ENCODE results near the gene GBP1. TPM values are rescaled to one million over a fixed set of nuclear protein-coding genes. Genes with fewer than 3 reads are reported as not detected.
"Not testable (repeated sequence)": the region's sequence is repeated elsewhere in the genome, so short reads cannot be mapped to it uniquely, and the experiment has no call there.

GBP1 gene
- total RNA-seq, 1 donor from 2014 or later = 10.4 TPM

DNA sequence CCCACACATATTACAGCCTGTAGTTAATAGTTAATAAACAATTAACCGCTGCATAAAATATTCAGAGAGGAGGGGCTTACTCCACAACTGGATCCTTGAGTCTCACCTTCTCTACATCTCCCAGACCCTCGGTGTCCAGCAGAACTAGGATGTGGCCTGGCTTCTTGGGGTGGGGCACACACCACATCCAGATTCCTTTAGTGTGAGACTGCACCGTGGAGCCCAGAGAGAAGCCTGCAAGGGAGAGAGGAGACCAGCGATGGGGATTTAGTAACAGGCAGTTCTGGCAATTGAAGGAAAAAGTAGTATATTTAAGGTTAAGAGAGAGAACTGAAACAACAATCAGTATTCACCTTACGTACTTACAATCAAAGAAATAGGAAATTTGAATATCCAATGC lies 4.9 kb downstream of the GBP1 start:
- TF ChIP-seq, protein P1, sequence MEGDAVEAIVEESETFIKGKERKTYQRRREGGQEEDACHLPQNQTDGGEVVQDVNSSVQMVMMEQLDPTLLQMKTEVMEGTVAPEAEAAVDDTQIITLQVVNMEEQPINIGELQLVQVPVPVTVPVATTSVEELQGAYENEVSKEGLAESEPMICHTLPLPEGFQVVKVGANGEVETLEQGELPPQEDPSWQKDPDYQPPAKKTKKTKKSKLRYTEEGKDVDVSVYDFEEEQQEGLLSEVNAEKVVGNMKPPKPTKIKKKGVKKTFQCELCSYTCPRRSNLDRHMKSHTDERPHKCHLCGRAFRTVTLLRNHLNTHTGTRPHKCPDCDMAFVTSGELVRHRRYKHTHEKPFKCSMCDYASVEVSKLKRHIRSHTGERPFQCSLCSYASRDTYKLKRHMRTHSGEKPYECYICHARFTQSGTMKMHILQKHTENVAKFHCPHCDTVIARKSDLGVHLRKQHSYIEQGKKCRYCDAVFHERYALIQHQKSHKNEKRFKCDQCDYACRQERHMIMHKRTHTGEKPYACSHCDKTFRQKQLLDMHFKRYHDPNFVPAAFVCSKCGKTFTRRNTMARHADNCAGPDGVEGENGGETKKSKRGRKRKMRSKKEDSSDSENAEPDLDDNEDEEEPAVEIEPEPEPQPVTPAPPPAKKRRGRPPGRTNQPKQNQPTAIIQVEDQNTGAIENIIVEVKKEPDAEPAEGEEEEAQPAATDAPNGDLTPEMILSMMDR (conservative IDR thresholded peaks at IDR 0.05; ENCODE audit: low read depth, low read length) = no peak
- DNase-seq (ENCODE audit: low read depth) = no peak
- H3K4me3 ChIP-seq (ENCODE audit: low read depth, low read length) = no peak overlapping the region

DNA sequence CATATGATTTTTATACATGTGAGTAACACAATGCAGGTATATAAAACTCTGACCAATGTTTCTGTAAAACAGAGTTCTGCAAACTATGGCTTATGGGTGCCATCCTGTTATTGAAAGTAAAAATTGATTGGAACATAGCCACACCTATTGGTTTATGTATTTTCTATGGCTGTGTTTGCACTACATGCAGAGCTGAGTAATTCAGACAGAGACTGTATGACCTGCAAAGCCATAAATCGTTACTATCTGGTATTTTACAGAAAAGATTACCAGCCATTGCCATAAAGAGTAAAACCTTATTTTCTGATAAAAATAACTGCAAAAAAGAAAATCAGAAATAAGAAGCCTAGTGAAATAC lies 13.1 kb downstream of the GBP1 start:
- DNase-seq (ENCODE audit: low read depth) = no peak
- TF ChIP-seq, protein P1 (conservative IDR thresholded peaks at IDR 0.05; ENCODE audit: low read depth, low read length) = no peak
- H3K4me3 ChIP-seq (ENCODE audit: low read depth, low read length) = no peak overlapping the region

DNA sequence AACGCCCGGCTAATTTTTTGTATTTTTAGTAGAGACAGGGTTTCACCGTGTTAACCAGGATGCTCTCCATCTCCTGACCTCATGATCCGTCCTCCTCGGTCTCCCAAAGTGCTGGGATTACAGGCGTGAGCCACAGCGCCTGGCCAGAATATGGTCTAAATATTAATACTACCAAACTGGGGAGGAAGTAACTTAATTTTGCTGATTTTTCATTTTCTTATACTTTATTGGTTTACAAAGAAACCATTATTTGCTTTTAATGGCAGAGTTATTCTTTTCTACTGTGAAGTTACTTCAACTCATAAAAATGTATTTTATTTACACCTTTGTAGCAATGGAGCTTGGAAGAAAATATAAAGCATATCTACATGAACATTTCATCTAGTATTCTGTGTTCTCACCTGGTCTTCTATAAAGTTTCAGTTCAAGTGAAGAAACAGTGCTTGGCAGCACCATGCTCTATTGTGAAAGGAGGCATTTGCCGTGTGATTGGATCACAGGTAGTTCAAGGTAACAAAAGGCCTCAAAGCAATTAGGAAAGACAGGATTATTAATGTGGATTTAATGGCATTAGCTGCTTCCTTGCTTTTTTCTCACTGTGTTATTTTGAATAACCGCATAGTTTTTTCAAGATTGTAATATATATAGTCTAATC lies 13.6 kb downstream of the GBP1 start:
- H3K4me3 ChIP-seq (ENCODE audit: low read depth, low read length) = no peak overlapping the region
- TF ChIP-seq, protein P1 (conservative IDR thresholded peaks at IDR 0.05; ENCODE audit: low read depth, low read length) = no peak
- DNase-seq (ENCODE audit: low read depth) = no peak

DNA sequence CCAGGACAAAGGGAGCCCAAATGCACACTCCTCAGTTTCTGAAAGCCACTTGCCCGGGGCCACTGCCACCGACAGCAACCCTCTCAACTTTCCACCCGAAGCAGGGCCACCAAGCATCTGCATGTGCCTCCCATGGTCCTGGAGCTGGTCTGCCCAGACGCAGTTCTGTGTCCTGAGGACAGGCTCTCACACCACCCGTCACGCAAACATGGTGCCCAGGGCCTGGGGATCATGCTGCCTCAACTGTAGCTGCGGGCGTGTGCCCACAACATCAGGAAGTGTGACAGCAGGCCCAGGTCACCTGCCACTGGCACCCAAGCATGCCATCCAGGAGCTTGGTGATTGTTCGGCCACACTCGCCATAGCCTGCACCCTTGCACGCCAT lies 14.4 kb downstream of the GBP1 start:
- DNase-seq (ENCODE audit: low read depth) = no peak
- no peak overlapping the region for H3K4me3 ChIP-seq (ENCODE audit: low read depth, low read length)
- TF ChIP-seq, protein P1 (conservative IDR thresholded peaks at IDR 0.05; ENCODE audit: low read depth, low read length) = no peak

DNA sequence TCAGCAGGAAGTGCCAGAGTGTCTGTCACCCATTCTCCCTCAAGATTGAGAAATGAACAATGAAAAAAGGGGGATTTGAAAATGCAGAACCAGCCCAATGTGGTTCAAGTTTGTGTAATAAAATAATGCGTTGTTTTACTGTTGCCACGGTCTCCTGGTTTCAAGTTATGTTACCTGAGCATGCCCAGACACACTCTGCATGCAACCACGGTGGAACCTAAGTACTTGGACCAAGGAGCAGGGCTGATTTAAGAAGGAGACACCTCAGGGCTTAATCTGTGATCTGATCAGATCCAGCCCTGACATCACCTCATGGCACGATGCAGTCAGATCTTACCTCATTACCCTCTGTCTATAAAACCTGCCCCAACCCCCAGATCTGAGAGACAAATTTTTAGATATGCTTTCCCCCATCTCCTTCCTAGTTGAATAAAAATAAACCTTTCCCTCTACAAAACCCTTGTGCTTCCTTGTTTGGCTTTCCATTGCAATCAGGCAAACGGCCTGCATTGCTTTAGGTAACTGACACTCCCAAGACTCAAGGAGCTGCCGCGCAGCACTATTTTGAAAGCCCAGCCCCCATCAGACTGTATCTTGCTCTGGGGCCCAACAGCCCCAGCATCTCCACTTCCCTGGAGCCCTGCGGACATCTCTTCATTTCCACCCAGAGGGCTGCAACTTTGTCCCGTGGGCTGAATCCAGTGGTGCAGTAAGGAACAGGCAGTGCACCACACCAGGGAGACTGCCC lies 14.9 kb downstream of the GBP1 start:
- not testable (repeated sequence) for H3K4me3 ChIP-seq (ENCODE audit: low read depth, low read length); DNase-seq (ENCODE audit: low read depth)

DNA sequence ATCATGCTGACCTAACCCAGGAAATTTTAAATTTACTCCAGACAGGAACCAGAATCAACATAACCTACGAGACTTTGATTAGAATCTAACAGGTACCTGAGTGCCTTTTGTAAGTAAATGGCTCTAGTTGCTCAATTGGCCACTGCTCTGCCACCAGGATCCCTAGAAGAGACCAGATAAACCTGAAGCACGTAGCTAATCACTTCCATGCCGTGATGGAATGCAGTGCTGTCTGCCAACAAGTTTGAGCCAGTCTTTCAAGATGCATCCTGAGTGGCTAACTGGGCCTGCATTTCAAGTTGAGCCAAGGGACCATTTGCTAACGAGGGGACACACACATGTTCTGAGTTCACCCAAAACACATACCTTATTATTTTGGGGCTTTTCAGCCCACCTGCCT lies 15.8 kb downstream of the GBP1 start:
- DNase-seq (ENCODE audit: low read depth); H3K4me3 ChIP-seq (ENCODE audit: low read depth, low read length): not testable (repeated sequence)

DNA sequence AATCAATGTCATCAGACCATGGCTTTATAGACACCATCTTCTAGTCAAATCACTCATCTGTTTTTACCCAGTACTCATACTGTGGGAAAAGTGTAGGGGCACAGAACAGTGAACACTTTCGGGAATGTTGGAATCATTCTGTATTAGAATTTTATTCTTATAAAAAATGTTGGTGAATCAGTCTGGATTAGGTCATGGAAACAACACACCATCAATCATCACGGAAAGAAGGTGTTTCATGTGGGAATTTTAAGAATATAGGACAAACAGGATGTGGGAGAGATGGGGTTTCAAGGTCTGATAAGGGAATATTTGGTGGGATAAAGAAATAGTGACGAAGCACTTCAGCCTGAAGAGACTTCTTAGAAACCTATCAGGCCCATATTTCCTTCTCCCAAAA lies 17.3 kb downstream of the GBP1 start:
- no peak for DNase-seq (ENCODE audit: low read depth)
- no peak overlapping the region for H3K4me3 ChIP-seq (ENCODE audit: low read depth, low read length)
- TF ChIP-seq, protein P1 (conservative IDR thresholded peaks at IDR 0.05; ENCODE audit: low read depth, low read length) = no peak

DNA sequence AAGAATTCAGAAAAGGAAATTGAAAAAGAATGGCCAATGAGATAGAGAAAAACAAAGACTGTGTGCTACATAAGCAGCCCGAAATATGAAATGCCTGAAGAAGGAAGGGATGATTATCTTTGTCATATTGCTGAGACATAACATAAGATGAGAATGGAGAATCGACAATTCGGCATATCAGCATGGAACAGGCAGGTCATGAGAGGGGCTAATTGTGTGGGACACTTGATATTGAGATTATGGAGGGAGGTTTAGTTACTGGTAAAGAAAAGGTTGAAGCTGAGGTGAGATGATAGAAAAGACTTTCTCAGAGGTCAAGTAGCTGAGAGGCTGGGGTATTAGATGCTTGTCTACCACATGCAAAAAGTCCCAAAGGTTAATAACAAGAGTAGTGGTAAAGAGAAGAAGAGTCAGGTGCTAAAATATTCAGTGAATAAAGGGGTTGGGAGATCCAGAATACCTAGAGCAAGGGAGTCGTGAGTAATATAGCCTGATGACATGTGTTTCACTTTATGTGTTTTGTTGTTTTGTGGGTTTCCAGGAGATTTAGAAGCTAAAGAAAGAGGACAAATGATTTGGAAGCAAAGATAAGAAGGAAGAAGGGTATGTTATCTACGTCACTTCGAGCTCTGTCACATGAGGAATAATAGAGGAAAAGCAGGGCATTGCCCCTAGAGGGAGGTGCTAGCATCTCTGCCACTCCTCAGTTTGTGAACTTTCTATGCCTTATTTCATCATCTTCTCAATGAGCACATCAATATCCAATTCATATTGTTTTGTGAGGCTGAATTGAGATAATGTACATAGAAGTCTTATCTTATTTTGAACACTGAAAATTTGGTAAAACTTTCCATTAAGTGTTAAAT lies 18.5 kb downstream of the GBP1 start:
- H3K4me3 ChIP-seq (ENCODE audit: low read depth, low read length); DNase-seq (ENCODE audit: low read depth): not testable (repeated sequence)

Data from epithelial cell of proximal tubule (primary cell).